Stimulated activated CD4-positive, alpha-beta T cell treated with anti-CD3 and anti-CD28 coated beads, TNF-alpha, amount 100 ng/mL, for 24 hours (primary cell): ENCODE measurements around the gene IFT52.
"Not testable (repeated sequence)": the region's sequence is repeated elsewhere in the genome, so short reads cannot be mapped to it uniquely, and the experiment has no call there.

Experiments used
- DNase-seq, 3 experiments: peaks; one replicate each; pipeline ENCODE4 v3.0.0-alpha.2; 2020; ENCODE audit warnings: low read depth in 3 of 3

Gene IFT52

DNA sequence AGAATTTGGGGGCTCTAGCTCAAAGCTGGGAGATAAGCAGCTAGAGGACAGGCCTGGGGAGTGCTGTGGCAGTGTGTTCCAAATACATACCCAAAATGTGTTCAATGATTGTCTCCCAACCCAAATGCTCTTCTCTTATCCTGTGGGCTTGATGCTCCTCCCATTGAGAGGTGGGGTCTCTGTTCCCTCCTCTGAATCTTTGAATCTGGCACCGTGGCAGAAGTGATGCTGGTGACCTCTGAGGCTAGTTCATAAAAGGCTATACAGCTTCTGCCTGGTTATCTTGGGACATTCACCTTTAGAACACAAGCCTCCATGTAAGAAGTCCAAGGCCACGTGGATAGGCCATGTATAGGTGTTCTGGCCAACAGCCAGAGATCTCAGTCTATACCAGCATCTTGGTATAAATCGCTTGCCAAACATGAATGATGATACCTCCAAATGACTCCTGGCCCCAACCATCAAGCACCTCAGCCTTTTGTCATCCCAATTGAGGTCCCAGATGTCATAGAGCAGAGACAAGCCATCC lies 60.3 kb downstream of the IFT52 start:
- no peak for DNase-seq

DNA sequence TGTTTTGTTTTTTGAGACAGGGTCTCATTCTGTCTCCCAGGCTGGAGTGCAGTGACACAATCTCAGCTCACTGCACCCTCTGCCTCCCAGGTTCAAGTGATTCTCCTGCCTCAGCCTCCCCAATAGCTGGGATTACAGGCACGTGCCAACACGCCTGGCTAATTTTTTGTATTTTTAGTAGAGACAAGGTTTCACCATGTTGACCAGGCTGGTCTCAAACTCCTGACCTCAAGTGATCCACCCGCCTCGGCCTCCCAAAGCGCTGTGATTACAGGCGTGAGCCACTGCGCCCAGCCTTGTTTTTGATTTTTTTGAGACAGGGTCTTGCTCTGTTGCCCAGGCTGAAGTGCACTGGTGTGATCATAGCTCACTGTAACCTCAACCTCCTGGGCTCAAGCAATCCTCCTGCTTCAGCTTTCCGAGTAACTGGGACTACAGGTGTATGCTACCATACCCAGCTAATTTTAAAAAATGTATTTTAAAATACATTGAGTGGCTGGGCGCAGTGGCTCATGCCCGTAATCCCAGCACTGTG lies 61.0 kb downstream of the IFT52 start:
- not testable (repeated sequence) for DNase-seq

DNA sequence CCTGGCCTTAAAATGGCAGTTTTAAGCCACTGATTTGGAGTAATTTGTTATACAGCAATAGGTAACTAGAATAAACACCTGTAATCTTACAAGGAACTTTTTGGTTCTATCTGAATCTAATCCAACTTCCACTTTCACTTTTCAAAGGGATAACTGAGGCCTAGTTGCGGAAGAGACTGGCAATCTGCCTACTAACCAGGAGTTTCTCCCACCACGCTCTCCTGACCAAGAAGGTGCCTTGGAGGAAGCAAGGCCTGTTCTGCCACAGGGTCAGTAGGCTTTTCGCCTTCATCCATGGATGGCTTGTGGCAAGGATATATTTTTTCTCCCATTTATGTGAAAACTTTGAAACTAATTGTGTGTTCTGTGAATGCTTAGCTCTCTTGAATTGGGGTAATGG lies 63.2 kb downstream of the IFT52 start:
- no peak for DNase-seq

DNA sequence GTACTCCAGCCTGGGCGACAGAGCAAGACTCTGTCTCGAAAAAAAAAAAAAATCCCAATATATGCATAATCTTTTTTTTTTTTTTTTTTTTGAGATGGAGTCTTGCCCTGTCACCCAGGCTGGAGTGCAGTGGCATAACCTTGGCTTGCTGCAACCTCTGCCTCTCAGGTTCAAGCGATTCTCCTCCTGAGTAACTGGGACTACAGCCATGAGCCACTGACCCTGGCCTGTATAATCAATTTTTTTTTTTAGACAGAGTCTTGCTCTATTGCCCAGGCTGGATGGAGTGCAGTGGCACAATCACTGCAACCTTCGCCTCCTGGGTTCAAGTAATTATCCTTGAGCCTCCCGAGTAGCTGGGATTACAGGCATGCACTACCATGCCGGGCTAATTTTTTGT lies 64.4 kb downstream of the IFT52 start:
- not testable (repeated sequence) for DNase-seq

DNA sequence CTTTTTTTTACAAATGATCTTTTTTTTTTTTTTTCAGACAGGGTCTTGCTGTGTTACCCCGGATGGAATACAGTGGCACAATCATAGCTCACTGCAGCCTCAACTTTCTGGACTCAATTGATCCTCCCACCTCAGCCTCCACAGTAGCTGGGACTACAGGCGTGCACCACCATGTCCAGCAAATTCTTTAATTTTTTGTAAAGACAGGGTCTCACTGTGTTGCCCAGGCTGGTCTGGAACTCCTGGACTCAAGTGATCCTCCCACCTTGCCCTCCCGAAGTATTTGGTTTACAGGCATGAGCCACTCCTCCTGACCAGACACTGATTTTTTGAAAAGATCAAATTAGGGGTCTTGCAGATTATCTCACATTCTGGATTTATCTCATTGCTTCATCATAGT lies 65.2 kb downstream of the IFT52 start:
- DNase-seq, result no peak

DNA sequence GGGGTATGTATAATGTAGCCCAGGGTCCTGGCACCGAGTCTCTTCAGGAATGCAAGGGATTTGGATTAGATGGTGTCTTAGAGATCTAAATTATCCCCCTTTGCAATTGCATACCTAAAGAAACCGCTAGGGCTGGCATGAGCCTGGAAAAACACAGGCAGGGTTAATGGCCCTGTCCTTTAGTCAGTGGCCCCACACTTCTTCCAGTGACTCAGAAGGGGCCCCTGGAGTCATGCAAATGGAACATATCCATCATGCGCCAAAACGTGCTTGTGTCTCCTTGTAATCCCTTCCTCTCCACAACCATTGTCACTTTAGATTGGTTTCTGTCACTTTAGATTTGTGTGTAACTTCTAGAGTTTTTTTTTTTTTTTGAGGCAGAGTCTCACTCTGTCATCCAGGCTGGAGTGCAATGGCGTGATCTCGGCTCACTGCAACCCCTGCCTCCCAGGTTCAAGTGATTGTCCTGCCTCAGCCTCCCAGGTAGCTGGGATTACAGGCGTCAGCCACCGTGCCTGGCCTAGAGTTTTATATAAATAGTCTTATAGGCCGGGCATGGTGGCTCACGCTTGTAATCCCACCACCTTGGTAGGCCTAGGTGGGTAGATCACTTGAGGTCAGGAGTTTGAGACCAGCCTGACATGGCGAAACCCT lies 67.5 kb downstream of the IFT52 start:
- peak; percentile 24 to 62 (median 37) for DNase-seq

DNA sequence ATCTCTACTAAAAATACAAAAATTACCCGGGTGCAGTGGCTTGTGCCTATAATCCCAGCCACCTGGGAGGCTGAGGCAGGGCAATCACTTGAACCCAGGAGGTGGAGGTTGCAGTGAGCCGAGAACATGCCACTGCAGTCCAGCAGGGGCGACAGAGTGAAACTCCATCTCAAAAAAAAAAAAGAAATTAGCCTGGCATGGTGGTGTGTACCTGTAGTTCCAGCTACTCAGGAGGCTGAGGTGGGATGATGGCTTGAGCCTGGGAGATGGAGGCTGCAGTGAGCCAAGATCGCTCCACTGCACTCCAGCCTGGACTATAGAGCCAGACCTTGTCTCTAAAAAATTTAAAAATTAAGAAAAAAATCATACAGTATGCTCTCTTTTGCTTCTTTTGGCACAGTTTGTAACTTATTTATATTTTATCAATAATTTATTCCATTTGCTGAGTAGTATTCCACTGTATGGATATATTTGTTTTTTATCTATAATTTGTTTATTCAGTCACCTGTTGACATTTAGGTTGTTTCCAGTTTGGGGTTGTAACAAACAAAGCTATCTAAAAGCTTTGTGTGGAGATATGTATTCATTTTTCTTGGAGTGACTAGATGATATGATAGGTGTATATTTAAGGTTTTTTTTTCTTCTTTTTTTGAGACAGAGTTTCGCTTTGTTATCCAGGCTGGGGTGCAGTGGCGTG lies 68.1 kb downstream of the IFT52 start:
- DNase-seq, result no peak

DNA sequence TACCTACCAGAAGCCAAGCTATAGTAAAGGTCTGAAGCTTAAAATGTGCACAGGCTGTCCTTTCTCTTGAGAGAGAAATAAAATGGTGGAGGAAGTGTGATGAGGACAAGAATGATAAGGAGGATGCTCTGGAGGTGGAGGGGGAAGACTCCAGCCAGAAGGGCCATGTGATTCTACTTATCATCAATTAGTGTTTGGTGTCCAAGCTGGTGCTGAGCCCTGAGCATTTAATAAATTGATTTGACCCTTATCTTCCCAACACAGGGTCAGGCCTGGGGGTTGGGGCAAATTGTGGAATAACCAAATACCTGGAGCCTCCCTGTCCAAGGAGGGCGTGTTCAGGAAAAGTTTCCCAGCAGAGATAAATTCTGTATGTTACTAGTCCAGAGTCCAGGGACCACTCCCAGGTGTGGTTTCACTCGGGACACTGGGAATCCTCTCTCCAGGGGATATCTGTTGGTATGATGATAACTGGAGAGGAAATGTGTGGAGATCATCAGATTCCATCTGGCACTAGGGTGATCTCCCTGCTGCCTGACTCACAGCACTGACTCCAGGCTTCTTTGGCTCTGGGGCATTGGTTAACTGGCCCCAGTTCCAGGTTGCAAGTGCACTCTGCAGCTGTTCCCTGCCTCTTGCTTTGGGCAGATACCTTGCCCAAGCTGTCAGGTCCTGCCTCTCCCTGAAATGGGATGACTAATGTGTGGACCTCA lies 72.4 kb downstream of the IFT52 start:
- no peak for DNase-seq

DNA sequence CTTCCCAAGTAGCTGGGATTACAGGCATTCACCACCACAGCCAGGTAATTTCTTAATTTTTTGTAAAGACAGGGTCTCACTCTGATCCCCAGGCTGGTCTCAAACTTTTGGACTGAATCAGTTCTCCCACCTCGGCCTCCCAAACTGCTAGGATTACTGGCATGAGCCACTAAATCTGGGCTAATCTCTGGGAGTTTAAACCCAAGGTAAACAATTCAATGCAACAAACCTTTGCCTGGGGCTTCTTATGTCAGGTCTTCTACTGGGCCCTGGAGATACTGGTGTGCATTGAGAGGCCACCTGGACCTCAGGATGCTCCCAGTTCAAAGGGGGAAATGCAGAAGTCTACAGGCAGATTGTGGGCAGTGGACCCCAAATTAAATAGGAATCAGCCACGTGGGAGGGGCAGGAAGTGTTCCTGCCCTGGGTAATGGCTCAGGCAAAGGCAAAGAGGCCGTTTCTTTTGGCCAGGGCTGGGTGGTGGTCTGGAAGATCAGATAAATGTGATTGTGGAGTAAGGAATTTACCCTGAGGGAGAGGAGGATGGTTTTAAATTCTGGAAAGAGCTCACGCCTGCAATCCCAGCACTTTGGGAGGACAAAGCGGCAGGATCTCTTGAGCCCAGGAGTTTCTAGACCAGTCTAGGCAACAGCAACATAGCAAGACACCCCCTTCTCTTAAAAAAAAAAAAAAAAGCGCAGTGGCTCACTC lies 74.9 kb downstream of the IFT52 start:
- DNase-seq, result no peak

DNA sequence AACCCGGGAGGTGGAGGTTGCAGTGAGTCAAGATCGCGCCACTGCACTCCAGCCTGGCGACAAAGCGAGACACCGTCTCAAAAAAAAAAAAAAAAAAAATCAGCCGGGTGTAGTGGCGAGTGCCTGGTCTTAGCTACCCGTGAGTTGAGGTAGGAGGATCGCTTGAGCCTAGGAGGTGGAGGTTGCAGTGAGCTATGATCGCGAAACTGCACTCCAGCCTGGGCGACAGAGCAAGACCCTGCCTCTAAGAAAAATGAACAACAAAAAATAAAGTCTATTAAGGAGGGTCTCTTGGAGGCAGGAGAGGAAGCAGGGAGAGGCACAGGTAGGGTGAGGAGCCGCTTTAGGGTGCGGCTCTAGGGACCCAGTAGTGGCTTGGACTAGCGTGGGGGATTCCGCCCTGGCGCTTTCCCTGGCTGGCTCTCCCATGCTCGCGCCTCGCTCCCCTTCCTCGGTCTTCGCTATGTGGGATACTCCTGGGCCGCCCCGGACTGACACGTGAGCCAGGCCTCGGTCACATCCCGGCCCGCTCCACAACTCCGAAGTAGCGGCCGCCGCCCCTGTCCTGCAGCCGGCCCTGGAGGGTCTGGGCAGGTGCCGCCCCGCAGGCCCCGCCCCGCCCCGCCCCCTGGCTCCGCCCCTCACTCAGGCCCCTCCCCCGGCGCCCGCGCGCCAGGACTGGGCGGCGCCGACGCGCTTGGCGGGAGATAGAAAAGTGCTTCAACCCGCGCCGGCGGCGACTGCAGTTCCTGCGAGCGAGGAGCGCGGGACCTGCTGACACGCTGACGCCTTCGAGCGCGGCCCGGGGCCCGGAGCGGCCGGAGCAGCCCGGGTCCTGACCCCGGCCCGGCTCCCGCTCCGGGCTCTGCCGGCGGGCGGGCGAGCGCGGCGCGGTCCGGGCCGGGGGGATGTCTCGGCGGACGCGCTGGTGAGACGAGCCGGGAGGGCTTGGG lies 75.9 kb downstream of the IFT52 start, which contains the start of gene MYBL2:
Gene MYBL2 (plus strand): TSS at position 739 of the 953 bp plus-strand sequence. CDS start 170 bp downstream, at position 909.
- DNase-seq, result peak; percentile 41 to 65 (median 43)

DNA sequence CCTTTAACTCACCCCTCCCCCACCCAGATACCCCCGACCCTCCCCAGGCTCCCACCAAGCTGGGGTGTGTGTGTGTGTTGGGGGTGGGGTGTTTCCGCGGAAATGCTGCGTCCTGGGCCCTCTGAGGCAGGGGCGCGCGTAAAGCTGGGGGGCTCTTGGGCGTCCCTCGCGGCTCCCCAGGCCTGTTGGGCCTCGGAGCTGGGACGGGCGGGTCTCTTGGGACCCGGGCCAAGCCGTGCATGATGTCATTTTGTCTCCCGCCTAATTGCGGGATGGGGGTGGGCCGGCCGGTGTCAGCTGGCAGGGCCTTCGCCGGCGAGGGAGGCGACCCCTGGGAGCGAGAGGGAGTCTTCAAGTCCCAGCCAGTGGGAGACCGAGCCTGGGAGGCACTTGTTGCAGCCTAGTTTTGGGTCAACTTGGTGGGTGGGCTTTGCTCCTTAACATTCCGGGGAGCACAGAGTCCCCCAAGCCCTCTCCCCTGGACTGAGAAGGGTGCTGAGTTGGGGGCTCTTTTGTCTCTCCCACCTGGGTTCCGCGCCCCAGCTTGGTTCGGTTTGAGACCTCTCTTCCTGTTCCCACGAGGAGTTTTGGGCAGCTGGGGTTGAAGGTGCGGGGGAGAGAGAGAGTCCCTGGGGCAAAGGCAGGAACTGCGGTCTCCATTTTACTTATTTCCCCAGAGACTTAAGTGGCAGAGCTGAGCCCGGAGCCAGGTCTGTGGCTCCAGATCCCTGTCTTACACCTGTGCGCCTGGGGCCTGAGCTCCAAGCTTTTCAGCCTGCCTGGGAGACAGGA lies 76.8 kb downstream of the IFT52 start:
- DNase-seq, result peak in 1 of 3 experiments; percentile 27

DNA sequence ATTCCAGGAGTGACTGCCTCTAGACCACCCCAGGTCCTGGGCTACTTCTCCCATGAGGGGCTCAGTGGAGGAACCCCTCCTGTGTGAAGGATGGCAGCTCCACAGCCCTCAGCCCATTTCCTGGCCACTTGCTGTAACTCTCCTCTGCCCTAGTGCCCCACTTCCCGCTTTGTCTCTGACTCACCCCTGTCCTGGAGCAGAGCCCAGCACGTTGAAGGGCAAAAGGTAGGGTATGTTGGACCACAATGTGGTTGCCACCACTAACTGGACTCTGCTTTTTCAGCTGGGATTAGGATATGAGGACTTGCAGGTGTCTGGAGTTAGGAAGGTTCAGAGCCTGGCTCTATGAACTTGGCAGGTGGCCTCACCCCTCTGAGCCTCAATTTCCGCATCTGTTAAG lies 78.6 kb downstream of the IFT52 start:
- DNase-seq, result no peak

DNA sequence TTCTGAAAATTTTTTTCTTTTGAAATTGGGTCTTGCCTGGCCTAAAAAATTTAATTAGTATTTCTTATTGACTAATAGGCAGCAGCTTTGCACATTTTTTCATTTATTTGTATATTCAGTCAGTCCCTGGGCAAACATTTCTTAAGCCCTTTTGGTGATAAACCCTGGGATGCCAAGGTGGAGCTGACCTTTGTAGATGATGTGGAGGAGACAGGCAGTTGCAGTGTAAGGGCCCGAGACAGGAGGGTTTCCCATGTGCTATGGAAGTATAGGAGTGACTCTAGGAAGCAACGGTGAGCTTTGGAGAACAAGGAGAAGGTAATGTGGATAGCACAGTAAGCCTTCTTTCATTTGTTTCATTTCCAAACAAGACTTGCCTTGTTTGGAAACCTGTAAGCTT lies 79.7 kb downstream of the IFT52 start:
- DNase-seq, result no peak

DNA sequence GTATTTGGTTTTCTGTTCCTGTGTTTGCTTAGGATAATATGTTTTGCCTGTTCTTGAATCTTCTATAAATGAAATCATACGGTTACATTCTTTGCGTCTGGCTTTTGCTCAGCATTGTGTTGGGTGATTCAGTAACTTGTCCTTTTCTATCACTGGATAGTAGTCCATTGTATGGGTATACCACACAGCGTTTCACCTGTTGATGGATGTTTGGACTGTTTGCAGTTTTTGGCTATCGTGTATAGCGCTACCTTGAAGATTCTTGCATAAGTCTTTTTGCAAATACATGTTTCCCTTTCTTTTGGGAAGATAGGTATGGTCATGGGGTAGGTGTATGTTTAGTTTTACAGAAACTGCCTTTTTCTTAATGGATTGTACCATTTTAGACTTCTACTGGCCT lies 85.6 kb downstream of the IFT52 start:
- no peak for DNase-seq

DNA sequence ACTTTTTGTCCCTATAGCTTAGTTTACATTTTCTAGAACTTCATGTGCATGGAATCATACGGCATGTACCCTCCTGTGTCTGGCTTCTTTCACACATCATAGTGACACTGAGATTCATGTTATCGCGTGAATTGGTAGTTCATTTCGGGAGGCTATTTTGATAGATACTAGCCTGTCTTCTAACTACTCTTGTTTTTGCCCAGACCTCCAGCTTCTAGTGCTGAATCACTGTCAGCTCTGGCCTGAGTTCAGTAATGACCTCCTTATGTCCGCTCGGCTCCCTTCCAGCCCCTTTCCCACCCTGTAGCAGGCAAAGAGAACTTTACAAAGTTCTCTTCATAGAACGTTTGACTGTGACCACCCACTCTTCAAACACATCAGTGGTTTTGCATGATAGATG lies 90.2 kb downstream of the IFT52 start:
- no peak for DNase-seq

DNA sequence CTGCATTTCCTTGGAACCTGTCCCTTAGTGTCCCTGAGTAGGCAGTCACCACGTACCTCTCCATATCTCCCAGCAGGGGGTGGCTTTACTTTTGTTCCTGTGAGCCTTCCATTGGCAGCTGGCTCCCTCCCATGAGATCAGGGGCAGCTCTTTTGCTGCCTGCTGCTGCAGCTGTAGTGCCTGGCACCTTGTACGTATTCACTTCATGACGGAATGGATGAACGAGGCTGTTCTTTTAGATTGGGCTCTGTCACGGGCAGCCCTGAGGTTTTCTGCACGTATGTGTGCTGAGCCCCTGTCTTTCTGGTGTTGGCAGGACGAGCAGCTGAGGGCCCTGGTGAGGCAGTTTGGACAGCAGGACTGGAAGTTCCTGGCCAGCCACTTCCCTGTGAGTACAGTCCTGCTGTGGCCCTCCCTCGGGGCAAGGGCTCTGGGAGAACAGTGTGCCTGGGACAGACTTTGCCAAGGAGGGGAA lies 90.8 kb downstream of the IFT52 start:
- no peak for DNase-seq

DNA sequence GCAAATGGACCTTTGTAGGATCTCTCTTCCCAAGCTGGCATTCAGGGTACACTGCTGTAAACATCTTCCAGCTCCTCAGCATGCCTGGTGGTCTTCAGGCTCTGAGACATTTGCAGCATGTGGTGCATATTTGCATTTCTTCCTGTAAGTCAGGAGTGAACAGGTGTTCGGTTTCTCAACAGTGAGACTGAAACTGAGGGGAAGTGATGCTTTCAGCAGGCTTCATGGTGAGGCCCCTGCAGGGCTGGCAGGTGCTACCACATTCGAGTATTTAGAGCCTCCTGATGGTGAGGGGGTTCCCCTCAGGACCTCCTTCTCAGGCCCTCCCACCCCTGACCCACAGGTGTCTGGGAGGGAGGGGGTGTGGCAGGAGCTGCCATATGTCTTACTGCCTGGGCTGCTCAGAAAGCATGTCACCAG lies 91.3 kb downstream of the IFT52 start:
- no peak for DNase-seq

DNA sequence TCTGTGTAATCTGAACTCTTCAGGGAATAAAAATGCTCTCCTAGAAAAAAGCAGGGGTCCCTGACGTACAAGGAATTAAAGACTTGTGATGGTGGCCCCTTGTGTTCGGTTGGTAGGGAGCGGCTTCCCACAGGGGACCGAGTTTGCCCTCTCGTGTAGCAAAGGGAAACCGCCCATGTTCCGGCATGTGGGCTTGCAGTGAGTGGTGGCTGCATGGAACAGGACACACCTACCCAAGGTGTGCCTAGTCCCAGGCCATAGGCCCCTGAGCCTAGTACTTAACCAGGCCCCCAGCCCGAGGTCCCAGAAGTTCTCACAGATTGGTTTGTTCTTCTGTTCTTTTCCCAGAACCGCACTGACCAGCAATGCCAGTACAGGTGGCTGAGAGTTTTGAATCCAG lies 91.7 kb downstream of the IFT52 start:
- no peak for DNase-seq

DNA sequence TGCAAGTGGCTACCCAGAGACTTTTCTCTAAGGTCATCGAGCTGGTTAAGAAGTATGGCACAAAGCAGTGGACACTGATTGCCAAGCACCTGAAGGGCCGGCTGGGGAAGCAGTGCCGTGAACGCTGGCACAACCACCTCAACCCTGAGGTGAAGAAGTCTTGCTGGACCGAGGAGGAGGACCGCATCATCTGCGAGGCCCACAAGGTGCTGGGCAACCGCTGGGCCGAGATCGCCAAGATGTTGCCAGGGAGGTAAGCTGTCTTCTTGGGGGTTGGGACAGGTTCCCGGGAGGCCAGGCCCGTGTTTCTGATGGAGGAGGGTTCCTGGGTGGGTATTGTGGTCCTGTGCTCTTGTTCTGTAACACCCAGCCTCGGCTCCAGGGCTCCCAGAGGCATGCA lies 96.1 kb downstream of the IFT52 start:
- DNase-seq, result no peak

DNA sequence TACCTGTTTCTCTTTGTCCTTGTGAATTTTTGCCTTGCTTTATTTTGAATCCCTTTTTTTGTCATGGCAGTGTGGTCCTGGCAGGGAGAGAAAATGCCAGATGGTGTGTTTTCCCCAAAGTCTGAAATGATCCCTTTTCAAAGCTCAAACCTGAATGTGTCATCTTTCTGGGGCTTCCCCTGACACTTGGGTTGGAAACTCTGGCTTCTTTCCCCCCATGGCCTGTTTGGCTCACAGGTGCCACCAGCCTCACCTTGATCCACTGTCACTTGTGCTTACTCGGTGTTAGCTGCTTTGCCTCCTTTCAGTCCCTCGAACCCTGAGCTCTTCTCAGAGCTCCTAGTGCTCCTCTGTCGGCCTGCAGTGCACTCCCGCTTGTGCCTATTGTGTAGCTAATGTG lies 98.4 kb downstream of the IFT52 start:
- no peak for DNase-seq
